ENCODE measurements around the gene C17orf67.

C17orf67 gene, protein sequence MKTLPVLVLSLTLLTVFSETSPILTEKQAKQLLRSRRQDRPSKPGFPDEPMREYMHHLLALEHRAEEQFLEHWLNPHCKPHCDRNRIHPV

DNA sequence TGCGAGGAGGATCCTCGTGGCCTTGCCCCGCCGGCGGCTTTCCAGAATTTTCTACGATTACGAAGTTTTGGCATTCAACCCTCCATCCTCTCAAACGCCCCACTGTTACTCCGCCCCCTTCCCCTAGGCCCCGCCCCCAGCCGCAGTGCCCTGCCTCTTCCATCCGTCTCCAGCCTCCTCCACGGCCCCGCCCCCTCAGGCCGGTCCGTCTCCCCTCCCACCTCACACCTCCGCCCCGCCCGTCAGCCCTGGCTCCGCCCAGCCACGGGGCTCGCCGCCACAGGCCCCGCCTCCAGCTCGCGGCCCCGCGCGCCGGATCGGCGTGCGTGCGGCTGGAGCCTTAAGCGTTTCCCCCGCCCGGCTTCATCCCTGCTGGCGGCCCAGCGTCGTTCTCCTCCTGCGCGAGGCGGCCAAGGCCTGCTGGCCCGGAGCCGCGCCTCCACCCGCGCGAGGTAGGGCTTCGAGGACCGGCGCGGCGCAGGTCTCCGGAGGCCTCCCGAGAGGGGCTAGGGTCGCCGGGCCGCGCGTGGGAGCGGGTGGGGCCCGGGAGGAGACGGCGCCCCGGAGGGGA, at the start of gene C17orf67, which contains the start of gene DGKE:
Gene C17orf67 (minus strand): TSS at position 112 of the 571 bp plus-strand sequence. CDS start 18,110 bp downstream, outside the sequence.
Gene DGKE (plus strand): TSS at position 343 of the 571 bp plus-strand sequence. CDS start 645 bp downstream, outside the sequence.
- DNase-seq (ENCODE audit: low read depth): peak; percentile 99

DNA sequence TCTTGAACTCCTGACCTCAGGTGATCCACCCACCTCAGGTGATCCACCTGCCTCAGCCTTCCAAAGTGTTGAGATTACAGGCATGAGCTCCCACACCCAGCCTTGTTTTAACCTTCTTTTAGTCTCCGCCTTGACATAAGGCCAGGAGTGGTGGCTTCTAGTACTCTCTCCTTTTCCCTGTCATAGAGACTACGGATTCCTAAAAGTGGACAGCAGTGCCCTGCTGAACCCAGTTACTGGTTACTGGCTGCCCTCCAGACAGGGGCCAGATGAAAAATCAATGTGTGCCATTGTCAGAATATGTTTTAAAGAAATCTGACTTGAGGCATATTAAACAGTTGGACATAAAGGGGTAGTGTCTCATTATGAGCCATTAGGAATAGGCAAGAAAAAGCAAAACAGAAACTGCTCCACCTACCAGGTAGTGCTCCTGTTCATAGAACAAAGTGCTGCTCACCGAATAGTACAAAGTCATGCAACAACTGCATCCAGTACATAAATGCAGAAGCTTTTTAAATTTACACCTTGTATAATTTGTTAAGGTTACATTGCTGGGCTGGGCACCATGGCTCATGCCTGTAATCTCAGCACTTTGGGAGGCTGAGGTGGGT, 48.1 kb upstream of the C17orf67 start:
- DNase-seq (ENCODE audit: low read depth): no peak

DNA sequence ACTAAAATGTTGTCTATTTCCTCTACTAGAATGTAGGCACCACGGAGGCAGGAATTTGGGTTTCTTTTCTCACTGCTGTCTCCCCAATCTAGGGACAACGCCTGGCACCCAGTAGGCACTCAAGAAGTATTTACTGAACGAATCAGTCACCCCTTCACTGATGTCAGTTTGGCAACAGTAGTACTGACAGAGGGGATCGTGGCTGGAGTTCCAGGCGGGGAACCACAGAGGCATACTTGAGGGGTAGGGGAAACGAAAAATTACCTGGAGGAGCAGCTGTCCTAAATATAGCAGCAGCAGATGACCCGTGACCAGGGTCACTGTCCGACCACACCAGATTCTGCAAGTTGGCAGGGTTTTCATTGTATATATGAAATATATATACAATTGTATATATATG, 46.9 kb upstream of the C17orf67 start:
- DNase-seq (ENCODE audit: low read depth): no peak

DNA sequence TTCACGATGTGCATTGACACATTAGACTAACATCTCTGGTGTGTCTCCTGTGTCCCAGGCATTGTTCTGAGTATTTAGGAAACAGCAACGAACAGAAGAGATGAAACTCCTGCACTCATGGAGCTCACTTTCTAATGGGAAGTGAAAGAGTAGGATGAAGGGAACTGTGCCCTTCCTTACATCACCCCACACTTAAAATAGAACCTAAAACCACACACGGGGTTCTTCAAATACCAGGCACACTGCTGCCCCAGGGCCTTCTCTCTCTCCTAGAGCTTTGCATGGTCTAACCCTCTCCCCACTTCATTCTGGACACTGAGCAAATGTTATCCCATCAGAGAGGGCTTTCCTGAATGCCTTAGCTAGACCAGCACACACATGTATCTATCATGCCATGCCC, 46.4 kb upstream of the C17orf67 start:
- DNase-seq (ENCODE audit: low read depth): no peak

DNA sequence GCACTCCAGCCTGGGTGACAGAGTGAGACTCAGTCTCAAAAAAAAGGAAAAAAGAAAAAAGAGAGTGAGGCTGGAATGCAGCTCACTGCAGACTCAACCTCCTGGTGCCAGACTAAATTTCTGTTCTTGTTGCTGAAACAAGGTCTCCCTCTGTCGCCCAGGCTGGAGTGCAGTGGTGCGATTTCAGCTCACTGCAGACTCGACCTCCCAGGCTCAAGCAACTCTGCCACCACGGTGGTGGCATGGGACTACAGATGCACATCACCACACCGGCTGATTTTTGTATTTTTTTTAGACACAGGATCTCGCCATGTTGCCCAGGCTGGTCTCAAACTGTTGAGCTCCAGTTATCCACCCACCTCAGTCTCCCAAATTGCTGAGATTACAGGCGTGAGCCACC, 45.6 kb upstream of the C17orf67 start:
- no peak for DNase-seq (ENCODE audit: low read depth)

DNA sequence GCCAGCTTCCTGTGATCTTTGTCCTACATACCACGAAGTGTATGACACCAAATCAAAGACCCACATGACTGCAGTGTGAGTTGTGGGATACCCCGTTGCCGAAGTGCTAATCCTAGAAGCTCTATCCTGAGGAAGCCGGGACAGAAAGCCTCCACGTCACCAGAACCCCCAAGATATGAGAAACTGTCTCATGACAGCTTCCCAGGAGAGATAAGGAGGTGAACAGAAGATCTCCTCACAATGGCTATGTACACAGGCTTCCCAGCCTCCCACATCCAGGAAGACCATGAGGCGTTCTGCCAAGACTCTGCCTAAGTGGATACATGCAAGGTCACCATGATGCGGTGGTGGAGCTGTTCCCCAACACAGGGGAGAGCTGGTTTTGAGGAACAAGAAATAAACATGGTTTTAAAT, 43.1 kb upstream of the C17orf67 start:
- DNase-seq (ENCODE audit: low read depth): no peak

DNA sequence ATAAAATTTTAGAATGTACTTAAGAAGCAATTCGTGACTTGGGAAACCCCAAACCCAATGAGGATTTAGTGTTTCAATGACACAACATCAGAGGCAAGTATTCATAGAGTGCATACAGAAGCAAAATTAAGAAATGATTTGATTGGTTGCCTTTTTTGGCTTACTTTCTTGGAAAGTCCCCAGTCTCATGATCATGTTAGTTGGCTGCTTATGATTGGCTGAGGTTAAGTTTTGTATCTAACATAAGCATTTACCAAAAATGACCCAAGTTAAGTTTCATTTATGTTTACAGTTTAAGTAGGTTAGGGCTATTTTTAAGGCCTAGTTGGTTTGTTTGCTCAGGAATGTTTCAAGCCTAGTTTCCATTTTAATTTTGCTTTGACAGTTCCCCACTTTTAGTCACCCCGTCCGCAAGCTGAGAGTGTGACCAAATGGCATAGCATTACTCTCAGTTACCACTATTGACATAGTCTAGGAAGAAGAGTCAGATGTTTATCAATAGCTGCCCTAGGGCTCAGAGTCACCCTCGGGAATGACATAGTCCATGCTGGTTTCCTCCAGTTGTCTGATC, 36.4 kb upstream of the C17orf67 start:
- DNase-seq (ENCODE audit: low read depth): no peak

DNA sequence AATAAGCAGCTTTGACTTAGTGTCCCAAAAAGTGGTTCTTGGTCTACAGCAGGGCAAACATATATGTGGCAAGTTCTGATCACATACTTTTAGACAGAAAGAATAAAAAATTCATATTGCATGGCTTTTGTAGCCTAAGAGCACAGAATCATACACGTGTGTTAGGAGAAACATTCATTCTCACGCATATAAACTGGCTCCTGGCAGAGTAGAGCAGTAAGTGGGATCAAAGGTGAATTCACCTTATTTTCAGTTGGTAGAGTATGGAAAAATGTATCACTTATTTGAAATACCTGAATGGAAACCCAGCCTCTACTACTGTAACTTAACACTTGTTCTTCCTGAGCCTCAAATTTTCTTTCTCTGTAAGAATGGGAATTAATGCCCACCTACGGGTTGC, 35.0 kb upstream of the C17orf67 start:
- DNase-seq (ENCODE audit: low read depth): no peak

DNA sequence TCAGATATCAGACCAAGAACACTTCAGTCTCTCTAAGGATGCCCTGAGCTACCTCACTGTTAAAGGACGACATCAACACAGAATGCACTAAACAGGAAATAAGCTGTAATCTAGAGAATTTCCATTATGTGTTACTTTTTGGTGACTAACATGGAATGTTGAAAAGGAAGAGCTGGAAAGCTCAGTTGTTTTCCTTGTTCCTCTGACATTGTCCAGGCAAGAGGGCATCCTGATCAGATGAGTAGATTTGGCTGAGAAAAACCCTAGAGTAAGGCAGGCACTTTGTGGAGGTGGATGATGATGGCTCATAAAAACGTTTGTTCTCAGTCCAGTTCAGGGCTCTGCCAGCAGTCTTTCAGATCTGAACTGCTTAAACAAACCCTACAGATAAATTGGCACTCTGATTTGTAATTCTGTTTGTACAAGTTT, 34.2 kb upstream of the C17orf67 start:
- no peak for DNase-seq (ENCODE audit: low read depth)

DNA sequence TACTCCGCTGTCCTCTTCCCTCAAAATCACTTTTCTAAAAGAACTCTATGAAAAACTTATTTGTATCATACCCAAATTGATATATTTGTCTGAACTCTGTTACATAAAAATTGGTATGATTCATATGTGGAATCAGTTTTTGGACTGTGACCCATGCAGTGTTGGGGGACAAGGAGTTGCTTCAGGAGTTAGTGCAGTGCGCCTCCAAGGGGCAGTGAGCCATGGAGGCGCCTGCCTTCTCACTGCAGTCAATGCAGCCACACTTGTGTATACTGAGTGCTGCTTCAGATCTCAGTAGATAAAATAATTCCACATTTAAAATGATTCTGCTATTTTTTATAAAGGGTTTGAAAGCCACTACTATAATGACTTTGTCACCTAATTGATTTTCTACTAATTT, 32.8 kb upstream of the C17orf67 start:
- no peak for DNase-seq (ENCODE audit: low read depth)

DNA sequence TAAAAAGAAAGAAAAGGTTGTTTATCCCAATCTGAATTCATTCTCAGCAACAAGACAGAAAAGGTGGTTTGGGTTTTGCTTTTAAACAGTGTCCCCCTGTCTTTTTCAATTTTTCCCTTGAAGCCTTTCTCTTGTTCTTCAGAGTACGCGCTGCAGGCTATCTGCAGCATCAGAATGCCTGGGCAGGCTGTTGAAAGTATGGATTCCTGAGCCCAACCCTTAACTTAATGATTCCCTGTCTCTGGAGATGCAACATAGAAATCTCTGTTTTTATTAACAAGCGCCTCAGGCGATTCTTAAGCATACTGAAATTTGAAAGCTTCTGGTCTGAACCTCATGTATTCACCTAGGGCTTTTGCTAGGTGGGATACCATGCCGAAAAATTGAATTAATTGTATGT, 32.4 kb upstream of the C17orf67 start:
- DNase-seq (ENCODE audit: low read depth): no peak

DNA sequence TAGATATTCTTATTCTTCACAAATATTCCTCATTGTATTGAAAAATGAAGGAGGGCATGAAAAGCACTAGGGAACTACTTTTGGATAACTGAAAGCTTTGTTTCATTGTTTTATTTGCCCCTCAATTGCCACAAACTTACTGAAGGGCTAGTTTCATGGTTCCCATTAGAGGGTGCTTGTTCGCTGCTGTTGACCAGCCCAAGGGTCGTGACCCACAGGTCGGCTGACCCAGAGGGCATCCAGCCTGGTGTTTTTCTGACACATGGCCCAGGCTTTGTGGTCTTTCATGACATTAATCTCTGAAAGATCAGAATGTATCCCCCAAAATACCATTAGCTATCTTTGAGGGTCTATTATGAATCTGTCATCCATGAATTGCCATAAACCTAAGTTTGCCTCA, 30.3 kb upstream of the C17orf67 start:
- no peak for DNase-seq (ENCODE audit: low read depth)

DNA sequence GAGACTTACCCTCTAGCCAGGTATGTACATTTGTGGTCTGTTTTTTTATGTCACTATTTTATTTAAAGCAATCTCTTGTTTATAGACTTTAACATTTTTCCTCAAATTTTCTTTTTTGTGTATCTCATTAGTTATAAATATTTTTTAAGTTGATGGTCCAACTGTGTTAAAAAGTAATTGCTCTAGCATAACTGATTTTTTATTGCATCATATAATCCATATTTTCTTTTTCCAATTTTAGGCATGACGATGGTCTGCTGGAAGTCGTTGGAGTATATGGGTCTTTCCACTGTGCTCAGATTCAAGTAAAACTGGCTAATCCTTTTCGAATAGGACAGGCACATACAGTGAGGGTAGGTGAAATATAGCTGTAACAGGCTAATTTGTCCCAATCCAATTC, 28.2 kb upstream of the C17orf67 start:
- DNase-seq (ENCODE audit: low read depth): no peak

DNA sequence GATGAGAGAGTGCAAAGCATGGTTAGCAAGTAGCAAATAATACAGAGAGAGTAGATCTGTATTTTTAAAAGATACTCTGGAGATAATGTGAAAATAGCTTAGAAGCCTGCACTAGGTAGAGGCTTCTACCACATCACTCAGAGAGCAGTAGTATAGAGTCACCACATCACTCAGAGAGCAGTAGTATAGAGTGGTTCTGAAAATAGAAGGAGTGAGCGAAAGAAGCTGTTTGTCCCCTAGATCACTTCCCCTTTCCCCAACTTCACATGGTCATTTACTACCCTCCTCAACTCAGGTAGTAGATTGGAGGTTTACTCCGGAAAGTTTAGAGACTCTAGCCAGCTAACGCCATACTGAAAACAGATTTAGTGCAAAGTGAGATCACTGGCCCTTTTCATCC, 17.3 kb upstream of the C17orf67 start:
- no peak for DNase-seq (ENCODE audit: low read depth)

DNA sequence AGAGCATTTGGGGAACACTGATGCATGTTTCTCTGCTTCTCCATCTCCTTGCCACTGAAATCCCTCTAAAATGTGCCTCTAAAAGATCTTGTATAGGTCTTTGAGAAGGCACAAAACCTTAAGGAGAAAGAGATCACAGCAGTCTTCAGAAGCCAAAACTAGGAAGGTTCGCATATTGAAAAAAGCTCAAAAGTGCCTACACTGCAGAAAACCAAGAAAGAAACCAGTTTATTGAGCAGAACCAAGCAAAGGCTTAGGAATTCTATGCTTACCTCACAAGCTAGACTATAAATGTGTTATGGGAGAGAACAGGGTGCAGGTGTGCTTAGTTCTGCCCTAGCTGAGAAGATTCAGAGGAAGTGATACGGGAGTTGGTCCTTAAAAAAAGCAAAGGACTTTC, 16.9 kb upstream of the C17orf67 start:
- no peak for DNase-seq (ENCODE audit: low read depth)

DNA sequence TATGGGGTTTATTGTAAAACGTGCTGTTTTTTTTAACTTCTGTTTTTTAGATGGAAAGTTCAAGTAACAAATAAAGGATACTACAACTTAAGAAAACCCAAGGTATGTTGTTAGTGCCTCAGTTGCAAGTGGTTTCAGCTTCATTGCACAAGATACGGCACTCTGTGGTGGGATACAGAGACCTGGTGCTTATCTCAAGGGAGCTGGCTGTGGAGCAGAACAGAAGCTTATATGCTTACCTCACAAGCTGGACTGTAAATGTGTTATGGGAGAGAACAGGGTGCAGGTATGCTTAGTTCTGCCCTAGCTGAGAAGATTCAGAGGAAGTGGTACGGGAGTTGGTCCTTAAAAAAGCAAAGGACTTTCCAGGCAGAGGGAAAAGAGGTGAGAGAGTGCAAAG, 15.4 kb upstream of the C17orf67 start:
- no peak for DNase-seq (ENCODE audit: low read depth)

DNA sequence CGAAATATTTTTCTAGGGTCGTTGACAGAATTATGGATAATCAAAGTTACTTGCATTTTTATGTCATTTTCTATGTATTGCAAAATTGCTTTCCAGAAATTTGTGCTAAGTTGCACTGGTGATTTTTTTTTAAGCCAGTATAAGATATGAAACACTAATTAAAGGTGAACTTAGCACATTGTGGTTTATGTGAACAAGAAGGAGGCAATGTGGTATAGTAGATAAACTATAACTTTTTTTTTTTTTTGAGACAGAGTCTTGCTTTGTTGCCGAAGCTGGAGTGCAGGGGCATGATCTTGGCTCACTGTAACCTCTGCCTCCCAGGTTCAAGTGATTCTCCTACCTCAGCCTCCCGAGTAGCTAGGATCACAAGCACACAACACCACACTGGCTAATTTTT, 13.4 kb upstream of the C17orf67 start:
- DNase-seq (ENCODE audit: low read depth): no peak

DNA sequence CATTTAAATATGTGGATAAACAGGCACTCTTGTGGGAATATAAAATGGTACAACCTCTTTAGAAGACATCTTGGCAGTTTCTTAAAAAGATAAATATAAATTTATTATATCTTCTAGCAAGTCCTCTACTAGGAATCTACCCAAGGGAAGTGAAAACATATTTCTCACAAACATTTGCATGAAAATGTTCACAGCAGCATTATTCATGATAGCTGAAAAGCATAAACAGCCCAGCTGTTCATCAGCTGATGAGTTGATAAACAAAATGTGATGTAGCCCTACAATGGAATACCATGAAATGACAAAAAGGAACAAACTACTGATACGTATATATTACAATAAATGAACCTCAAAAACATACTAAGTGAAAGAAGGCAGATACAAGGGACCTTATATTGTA, 12.2 kb upstream of the C17orf67 start:
- DNase-seq (ENCODE audit: low read depth): no peak

DNA sequence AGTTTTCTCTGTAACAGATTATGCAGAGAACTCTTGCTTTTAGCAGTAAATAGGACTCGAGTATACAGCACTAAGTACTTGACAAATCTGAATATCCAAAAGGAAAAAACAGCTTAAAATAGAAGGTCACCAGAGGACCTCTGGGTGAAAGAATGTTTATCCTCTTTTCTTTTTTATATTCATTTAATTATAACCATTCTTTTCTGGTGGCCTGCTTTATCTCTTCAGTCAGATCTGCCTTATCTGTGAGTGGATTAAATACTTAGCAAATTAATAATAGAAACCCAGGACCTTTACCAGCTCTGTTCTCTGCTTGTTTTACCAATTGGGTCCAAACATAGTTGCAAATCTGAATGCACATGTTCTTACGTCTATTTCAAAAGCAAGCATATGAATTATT, 8.9 kb upstream of the C17orf67 start:
- no peak for DNase-seq (ENCODE audit: low read depth)

DNA sequence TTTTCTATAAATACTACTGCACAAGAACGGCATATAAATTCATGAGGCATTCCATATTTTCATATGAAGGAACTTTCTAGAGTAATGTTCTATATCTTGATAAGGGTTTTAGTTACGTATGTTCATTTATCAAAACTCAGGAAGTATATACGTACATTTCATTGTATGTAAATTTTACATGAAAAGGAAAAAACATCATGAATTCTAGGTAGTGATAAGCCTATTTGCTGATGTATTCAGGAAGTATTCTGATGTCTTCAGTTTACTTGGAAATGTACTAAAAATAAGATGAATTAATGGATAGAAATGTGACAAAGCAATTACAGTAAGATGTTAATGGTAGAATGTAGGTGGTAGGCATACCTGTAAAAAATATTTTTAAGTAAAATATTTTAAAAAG, 5.0 kb upstream of the C17orf67 start:
- DNase-seq (ENCODE audit: low read depth): no peak

DNA sequence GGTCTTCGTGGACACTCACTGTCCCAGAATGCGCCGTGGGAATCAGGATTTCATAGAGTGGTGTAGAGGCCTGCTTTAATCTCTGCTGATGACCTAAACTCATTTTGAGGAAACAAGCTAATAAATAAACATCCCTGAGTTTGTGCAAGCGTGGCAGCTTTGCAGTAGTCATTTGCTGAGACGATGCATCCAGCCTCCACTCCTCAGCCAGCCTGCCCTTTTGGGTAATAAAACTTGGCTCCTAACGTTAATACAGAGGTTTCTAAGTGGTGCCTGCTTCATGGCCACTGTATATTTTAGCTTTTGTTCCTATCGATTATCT, 1.5 kb upstream of the C17orf67 start:
- DNase-seq (ENCODE audit: low read depth): no peak

DNA sequence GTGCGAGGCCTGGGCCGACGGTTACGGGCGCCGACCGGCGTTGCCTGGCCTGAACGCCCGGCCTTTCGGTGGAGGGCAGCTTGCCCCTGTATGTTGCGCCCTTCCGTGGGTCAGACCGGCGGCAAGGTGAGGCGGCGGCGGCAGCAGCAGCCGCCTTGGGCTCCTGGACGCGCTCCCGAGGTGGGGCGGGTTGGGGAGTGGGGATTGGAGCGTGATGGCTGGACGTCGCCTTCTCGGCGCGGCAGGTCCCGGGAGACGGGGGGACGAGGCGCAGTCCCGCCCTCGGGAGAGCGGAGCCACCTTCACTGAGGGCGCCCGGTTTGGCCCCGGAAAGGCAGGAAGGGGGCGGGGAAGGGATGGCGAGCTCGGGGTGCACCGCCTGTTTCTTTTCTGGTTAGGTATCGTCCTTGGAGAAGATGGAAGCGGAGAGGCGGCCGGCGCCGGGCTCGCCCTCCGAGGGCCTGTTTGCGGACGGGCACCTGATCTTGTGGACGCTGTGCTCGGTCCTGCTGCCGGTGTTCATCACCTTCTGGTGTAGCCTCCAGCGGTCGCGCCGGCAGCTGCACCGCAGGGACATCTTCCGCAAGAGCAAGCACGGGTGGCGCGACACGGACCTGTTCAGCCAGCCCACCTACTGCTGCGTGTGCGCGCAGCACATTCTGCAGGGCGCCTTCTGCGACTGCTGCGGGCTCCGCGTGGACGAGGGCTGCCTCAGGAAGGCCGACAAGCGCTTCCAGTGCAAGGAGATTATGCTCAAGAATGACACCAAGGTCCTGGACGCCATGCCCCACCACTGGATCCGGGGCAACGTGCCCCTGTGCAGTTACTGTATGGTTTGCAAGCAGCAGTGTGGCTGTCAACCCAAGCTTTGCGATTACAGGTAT, 902 bp upstream of the C17orf67 start:
- peak; percentile 30 for DNase-seq (ENCODE audit: low read depth)

Data from stimulated activated CD8-positive, alpha-beta memory T cell treated with anti-CD3 and anti-CD28 coated beads, Interleukin-15, amount 100 ng/mL, for 1 hour (primary cell).